Measurements from ENCODE around the gene RSPH4A.

DNA sequence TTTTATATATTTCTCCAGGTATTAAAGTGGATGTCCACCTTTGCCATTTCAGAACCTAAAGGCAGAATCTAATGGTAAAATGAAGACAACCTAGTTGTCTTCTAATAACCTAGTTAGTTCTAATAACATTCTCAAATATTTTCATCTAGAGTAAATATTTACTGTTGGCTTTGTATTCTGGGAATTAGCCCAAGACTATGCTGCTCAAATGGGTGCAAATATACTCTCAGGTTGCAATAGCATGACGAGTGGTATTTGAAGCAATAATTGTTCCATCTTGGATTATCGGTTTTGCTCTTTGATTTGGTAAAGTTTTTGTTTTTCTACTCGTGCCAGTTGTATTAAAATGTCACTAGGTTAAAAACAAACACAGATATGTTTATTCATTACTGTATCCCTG is 21.0 kb upstream of the RSPH4A start:
- no peak for TF ChIP-seq EZH2 (IDR thresholded peaks at IDR 0.05; ENCODE audit: borderline replicate concordance, low read length)
- TF ChIP-seq, protein P1, sequence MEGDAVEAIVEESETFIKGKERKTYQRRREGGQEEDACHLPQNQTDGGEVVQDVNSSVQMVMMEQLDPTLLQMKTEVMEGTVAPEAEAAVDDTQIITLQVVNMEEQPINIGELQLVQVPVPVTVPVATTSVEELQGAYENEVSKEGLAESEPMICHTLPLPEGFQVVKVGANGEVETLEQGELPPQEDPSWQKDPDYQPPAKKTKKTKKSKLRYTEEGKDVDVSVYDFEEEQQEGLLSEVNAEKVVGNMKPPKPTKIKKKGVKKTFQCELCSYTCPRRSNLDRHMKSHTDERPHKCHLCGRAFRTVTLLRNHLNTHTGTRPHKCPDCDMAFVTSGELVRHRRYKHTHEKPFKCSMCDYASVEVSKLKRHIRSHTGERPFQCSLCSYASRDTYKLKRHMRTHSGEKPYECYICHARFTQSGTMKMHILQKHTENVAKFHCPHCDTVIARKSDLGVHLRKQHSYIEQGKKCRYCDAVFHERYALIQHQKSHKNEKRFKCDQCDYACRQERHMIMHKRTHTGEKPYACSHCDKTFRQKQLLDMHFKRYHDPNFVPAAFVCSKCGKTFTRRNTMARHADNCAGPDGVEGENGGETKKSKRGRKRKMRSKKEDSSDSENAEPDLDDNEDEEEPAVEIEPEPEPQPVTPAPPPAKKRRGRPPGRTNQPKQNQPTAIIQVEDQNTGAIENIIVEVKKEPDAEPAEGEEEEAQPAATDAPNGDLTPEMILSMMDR (conservative IDR thresholded peaks at IDR 0.05 in 1 of 2, IDR thresholded peaks at IDR 0.05 in 1 of 2; ENCODE audit: extremely low read depth in 1 of 2, insufficient read depth in 1 of 2, low read depth in 1 of 2, low read length in 2 of 2), result no peak
